Testis (tissue), 2 donors: ENCODE measurements around the gene SLX4IP.

Source experiments
- CTCF ChIP-seq, 3 experiments: fragments of 450-650 bp in 2 of 3; fragments of 200-600 bp in 1 of 3; sonication (generic) in 1 of 3; IDR thresholded peaks; one replicate each; pipeline ENCODE4 v1.5.1; 2016 to 2019; ENCODE audit warnings: antibody characterized with exemption in 3 of 3, mild to moderate bottlenecking in 2 of 3, moderate library complexity in 1 of 3
- POLR2A ChIP-seq: fragments of 450-650 bp; IDR thresholded peaks from one replicate; pipeline ENCODE4 v1.6.1; 2017; ENCODE audit warnings: antibody characterized with exemption, mild to moderate bottlenecking, moderate library complexity

GRCh38 chr20:10461495-10461894 is 26.4 kb downstream of the SLX4IP start:
- TF ChIP-seq CTCF (IDR thresholded peaks at IDR 0.05) (no peak), POLR2A (no peak)
